Progenitor cell of endocrine pancreas (in vitro differentiated cells): ENCODE data around the gene TMC1. TPM values are rescaled to one million over a fixed set of nuclear protein-coding genes. Genes with fewer than 3 reads are reported as not detected.

Source experiments
- DNase-seq: peaks from one replicate; pipeline ENCODE4 v3.0.0; 2021; ENCODE audit warnings: low spot score; ENCODE audit not compliant: unreplicated experiment
- H3K27ac Mint-ChIP-seq: 2 replicates; pipeline ENCODE4 v1.8.0; 2021; ENCODE audit warnings: mild to moderate bottlenecking, moderate library complexity, mixed read lengths
- H3K27me3 Mint-ChIP-seq: 2 replicates; pipeline ENCODE4 v1.8.0; 2021; ENCODE audit warnings: mixed read lengths
- H3K36me3 Mint-ChIP-seq: 2 replicates; pipeline ENCODE4 v1.8.0; 2022; ENCODE audit warnings: mixed read lengths; ENCODE audit not compliant: insufficient read depth
- H3K4me1 Mint-ChIP-seq: 2 replicates; pipeline ENCODE4 v1.8.0; 2021; ENCODE audit warnings: low read depth, mixed read lengths
- H3K4me3 Mint-ChIP-seq: 2 replicates; pipeline ENCODE4 v1.8.0; 2021; ENCODE audit warnings: low read depth, mild to moderate bottlenecking, moderate library complexity, mixed read lengths
- H3K9me3 Mint-ChIP-seq: 2 replicates; pipeline ENCODE4 v1.8.0; 2021; ENCODE audit warnings: low read depth, mixed read lengths
- total RNA-seq: library from RNA; stranded (reverse); gene quantifications from 2 replicates; pipeline ENCODE4 v1.2.1, GENCODE V29; 2021
- TF ChIP-seq, protein P1 (sequence below): fragments of 200-600 bp; sonication (generic); IDR thresholded peaks from one replicate; pipeline ENCODE4 v1.5.0; 2021; ENCODE audit warnings: antibody characterized with exemption, mild to moderate bottlenecking; ENCODE audit not compliant: unreplicated experiment

TMC1 gene
- total RNA-seq, 1 donor from 2014 or later: not detected

DNA sequence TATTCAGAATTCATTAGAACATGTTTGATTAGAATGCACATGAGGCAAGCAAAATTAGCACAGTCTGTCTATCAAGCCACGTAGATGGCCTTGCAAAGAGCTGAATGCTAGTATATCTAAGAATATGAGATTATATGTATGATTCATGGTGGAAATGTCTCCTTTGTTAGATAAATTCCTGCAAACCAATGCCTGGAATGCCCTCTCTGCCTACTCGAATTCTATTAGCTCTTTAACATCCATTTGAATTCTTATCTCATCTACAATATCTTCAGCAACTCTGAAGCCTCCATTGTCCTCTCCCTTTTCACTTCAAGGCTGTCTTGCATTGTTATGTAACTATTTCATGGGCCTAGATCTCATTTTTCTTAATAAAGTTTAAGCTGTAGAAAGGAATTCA, 205.5 kb downstream of the TMC1 start:
- no peaks in the 10 kb centered on the region for H3K4me1 Mint-ChIP-seq
- no peak overlapping the region for H3K27ac Mint-ChIP-seq
- no peaks in the 10 kb centered on the region for H3K27me3 Mint-ChIP-seq
- no peak for DNase-seq
- TF ChIP-seq, protein P1, sequence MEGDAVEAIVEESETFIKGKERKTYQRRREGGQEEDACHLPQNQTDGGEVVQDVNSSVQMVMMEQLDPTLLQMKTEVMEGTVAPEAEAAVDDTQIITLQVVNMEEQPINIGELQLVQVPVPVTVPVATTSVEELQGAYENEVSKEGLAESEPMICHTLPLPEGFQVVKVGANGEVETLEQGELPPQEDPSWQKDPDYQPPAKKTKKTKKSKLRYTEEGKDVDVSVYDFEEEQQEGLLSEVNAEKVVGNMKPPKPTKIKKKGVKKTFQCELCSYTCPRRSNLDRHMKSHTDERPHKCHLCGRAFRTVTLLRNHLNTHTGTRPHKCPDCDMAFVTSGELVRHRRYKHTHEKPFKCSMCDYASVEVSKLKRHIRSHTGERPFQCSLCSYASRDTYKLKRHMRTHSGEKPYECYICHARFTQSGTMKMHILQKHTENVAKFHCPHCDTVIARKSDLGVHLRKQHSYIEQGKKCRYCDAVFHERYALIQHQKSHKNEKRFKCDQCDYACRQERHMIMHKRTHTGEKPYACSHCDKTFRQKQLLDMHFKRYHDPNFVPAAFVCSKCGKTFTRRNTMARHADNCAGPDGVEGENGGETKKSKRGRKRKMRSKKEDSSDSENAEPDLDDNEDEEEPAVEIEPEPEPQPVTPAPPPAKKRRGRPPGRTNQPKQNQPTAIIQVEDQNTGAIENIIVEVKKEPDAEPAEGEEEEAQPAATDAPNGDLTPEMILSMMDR: no peak
- H3K4me3 Mint-ChIP-seq: no peak overlapping the region
- H3K9me3 Mint-ChIP-seq: peaks cover 4% of the 10 kb centered on the region
- H3K36me3 Mint-ChIP-seq: no peaks in the 10 kb centered on the region

DNA sequence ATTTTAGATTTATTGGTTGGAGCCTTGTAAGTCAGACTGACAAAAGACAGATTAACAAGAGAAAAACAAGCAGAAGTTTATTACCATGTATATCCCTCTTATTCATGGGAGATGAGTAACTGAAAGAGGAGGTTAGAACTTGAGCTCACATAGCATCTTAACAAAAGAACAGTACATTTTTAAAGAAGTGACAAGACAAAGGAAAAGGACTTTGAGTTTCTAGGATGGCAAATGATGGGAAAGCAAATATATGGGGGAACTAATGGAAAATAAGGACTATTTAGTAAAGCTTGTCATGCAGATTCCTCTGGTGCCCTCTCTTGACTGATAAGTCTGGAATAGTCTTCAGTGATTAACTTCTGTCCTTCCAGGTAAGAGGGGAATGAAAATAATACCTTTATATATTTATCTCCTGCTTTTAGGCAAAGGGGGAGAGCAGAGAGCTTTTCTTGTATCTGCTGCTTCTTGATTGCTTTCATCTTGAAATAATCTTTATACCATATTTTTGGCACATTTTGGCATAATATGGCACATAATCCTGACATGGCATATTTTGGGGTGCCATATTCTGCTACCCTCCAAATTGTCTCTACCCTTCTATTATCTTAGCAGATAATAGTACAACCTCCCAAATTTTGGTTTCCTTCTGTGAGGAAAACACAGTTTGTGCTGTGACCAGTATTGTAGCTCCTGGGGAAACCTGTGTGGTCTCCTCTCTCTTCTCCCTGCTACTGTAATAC, 206.8 kb downstream of the TMC1 start:
- Mint-ChIP-seq H3K36me3 (no peaks in the 10 kb centered on the region), H3K9me3 (no peaks in the 10 kb centered on the region), H3K27ac (no peak overlapping the region), H3K4me1 (no peaks in the 10 kb centered on the region), H3K4me3 (no peak overlapping the region), H3K27me3 (no peaks in the 10 kb centered on the region)
- DNase-seq: no peak
- TF ChIP-seq, protein P1: no peak

DNA sequence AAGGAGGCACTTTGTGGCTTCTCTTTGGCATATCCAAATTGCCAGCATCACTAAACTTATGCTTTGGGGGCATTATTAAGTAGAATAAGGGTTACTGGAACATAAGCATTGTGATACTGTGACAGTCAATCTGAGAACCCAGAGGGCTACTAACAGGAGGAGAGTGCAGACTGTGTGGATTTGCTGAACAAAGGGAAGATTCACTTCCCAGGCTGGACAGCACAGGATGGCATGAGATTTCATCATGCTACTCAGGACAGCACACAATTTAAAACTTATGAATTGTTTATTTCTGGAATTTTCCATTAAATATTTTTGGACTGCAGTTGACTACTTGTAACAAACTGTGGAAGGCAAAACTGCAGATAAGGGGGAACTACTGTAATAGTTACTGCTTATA, 212.5 kb downstream of the TMC1 start:
- no peak for DNase-seq
- Mint-ChIP-seq H3K27me3 (no peaks in the 10 kb centered on the region), H3K27ac (no peak overlapping the region), H3K4me3 (no peak overlapping the region), H3K36me3 (no peaks in the 10 kb centered on the region), H3K4me1 (no peaks in the 10 kb centered on the region), H3K9me3 (no peaks in the 10 kb centered on the region)
- TF ChIP-seq, protein P1: no peak

DNA sequence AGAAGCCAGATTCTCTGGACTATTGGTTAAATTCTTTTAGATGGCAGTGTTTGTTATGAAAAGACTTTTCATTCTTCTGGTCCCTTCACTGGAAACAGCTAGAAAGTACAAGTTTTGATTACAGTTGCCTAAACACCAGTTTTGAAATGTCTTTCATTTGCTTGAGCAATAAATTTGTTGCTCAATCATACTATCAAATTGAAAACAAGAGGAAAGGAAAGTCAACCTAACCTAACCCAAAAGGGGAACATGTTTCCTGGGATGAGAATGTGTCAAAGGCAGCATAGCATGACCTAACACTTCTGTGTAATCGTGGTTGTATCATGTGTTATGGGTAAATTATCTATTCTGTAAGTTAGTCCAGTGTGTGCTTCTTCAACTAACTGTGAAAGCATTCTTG, 213.2 kb downstream of the TMC1 start:
- Mint-ChIP-seq H3K36me3 (no peaks in the 10 kb centered on the region), H3K4me3 (no peak overlapping the region), H3K9me3 (no peaks in the 10 kb centered on the region), H3K27me3 (no peaks in the 10 kb centered on the region), H3K4me1 (no peaks in the 10 kb centered on the region), H3K27ac (no peak overlapping the region)
- TF ChIP-seq, protein P1: no peak
- no peak for DNase-seq

DNA sequence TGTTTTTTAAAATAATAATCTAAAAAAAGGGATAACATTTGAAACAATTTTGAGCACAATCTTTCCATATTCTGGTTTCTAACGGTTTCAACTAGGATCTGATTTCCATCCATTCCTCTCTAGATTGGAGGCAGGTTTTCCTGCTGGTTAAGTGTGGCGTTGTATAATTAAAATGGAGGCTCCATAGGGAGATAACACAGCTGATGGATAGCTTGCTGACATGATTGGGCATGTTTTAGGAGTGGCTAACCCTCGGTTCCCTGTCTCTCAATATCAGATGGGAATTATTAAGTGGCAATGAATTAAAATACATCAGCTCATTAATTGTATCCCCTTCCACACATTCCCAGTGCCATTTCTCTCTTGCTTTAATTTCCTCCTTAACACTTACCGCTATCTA, 222.4 kb downstream of the TMC1 start:
- H3K9me3 Mint-ChIP-seq: no peaks in the 10 kb centered on the region
- H3K4me1 Mint-ChIP-seq: no peaks in the 10 kb centered on the region
- H3K27ac Mint-ChIP-seq: no peak overlapping the region
- H3K4me3 Mint-ChIP-seq: no peak overlapping the region
- DNase-seq: no peak
- no peaks in the 10 kb centered on the region for H3K27me3 Mint-ChIP-seq
- TF ChIP-seq, protein P1: no peak
- H3K36me3 Mint-ChIP-seq: no peaks in the 10 kb centered on the region
